B cell (primary cell): Measurements from ENCODE around the gene ACOXL.

Experiments
- CTCF ChIP-seq: fragments of 200-600 bp; IDR thresholded peaks from one replicate; pipeline ENCODE4 v1.8.0; 2022; ENCODE audit warnings: antibody characterized with exemption, mild to moderate bottlenecking
- EZH2 ChIP-seq: IDR thresholded peaks from 2 replicates; pipeline ENCODE4 v1.6.1; 2012; ENCODE audit warnings: borderline replicate concordance, low read depth, mild to moderate bottlenecking, moderate library complexity, low read length; ENCODE audit not compliant: insufficient read depth, poor library complexity, severe bottlenecking

- TF ChIP-seq CTCF (no peak), EZH2 (no peak)
Observed at GRCh38 chr2:110940376-110940910, 208.1 kb downstream of the ACOXL start.
